ENCODE data around the gene PRPF38B. TPM values are rescaled to one million over a fixed set of nuclear protein-coding genes. Genes with fewer than 3 reads are reported as not detected.

PRPF38B gene
- total and polyA plus RNA-seq, 10 of the 15 experiments (the other 5 are each of a cell fraction or from before 2014, with no cell fraction given): 32.9 to 79.2 (median 47.8) TPM

DNA sequence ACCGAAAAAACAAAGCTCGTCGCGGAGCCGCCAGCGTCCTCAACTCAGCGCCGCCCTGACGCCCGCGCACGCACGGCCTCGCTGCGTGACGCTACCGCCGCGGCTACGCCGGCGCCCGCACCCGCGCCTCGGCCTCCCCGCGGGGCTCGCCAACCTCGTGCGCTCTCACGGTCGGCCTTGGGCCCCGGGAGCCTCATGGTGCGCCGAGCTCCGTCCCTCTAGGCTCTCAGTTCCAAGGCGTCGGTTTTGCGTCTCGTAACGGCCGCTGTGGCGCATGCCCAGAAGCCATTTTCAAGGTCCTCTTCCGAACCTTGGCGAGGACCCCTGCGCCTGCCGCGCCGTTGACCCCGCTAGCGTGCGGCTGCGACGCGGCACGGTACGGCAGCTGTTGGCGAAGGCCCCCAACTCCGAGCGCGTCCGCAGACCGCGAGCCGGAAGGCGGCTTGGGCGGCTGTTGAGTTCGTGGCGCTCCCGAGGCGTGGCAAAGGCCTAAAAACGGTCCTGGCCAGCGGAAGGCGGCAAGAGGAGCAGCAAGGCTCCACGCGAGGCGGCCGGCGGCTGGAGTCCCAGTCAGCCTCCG lies 31.0 kb upstream of the PRPF38B start, which contains the start of gene HENMT1 (continued):
- TF ChIP-seq, protein P1, sequence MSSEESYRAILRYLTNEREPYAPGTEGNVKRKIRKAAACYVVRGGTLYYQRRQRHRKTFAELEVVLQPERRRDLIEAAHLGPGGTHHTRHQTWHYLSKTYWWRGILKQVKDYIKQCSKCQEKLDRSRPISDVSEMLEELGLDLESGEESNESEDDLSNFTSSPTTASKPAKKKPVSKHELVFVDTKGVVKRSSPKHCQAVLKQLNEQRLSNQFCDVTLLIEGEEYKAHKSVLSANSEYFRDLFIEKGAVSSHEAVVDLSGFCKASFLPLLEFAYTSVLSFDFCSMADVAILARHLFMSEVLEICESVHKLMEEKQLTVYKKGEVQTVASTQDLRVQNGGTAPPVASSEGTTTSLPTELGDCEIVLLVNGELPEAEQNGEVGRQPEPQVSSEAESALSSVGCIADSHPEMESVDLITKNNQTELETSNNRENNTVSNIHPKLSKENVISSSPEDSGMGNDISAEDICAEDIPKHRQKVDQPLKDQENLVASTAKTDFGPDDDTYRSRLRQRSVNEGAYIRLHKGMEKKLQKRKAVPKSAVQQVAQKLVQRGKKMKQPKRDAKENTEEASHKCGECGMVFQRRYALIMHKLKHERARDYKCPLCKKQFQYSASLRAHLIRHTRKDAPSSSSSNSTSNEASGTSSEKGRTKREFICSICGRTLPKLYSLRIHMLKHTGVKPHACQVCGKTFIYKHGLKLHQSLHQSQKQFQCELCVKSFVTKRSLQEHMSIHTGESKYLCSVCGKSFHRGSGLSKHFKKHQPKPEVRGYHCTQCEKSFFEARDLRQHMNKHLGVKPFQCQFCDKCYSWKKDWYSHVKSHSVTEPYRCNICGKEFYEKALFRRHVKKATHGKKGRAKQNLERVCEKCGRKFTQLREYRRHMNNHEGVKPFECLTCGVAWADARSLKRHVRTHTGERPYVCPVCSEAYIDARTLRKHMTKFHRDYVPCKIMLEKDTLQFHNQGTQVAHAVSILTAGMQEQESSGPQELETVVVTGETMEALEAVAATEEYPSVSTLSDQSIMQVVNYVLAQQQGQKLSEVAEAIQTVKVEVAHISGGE (CRISPR knock-in tag; IDR thresholded peaks at IDR 0.05): no peak
- no peak for TF ChIP-seq SIX5 (IDR thresholded peaks at IDR 0.05; ENCODE audit: low read depth, low read length, severe bottlenecking)
- TF ChIP-seq, protein P2, sequence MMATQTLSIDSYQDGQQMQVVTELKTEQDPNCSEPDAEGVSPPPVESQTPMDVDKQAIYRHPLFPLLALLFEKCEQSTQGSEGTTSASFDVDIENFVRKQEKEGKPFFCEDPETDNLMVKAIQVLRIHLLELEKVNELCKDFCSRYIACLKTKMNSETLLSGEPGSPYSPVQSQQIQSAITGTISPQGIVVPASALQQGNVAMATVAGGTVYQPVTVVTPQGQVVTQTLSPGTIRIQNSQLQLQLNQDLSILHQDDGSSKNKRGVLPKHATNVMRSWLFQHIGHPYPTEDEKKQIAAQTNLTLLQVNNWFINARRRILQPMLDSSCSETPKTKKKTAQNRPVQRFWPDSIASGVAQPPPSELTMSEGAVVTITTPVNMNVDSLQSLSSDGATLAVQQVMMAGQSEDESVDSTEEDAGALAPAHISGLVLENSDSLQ (IDR thresholded peaks at IDR 0.05): no peak
- 0 out of 2 replicates have a peak, but pooled peaks have one; percentile 75 for TF ChIP-seq RB1 (IDR thresholded peaks at IDR 0.05; ENCODE audit: borderline replicate concordance)
- TF ChIP-seq JUND (IDR thresholded peaks at IDR 0.05; ENCODE audit: low read depth, low read length): 0 out of 2 replicates have a peak, but pooled peaks have one; percentile 18
- TF ChIP-seq, protein P3, sequence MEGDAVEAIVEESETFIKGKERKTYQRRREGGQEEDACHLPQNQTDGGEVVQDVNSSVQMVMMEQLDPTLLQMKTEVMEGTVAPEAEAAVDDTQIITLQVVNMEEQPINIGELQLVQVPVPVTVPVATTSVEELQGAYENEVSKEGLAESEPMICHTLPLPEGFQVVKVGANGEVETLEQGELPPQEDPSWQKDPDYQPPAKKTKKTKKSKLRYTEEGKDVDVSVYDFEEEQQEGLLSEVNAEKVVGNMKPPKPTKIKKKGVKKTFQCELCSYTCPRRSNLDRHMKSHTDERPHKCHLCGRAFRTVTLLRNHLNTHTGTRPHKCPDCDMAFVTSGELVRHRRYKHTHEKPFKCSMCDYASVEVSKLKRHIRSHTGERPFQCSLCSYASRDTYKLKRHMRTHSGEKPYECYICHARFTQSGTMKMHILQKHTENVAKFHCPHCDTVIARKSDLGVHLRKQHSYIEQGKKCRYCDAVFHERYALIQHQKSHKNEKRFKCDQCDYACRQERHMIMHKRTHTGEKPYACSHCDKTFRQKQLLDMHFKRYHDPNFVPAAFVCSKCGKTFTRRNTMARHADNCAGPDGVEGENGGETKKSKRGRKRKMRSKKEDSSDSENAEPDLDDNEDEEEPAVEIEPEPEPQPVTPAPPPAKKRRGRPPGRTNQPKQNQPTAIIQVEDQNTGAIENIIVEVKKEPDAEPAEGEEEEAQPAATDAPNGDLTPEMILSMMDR (IDR thresholded peaks at IDR 0.05 in 2 of 3, conservative IDR thresholded peaks at IDR 0.05 in 1 of 3; ENCODE audit: control insufficient read depth in 2 of 3, extremely low read depth in 1 of 3, insufficient read depth in 1 of 3, low read depth in 3 of 3, low read length in 3 of 3): no peak
- no peak; the same call in 1 of the 2 replicates for TF ChIP-seq CBX5 (IDR thresholded peaks at IDR 0.05; ENCODE audit: low read depth)
- TF ChIP-seq CREM (IDR thresholded peaks at IDR 0.05; ENCODE audit: low read depth): peak; percentile 53
- peak; percentile 77 for TF ChIP-seq SIN3A (IDR thresholded peaks at IDR 0.05; ENCODE audit: low read depth, low read length)
- TF ChIP-seq EP300 (IDR thresholded peaks at IDR 0.05; ENCODE audit: borderline replicate concordance in 1 of 2, control insufficient read depth in 1 of 2, low read depth in 2 of 2, low read length in 2 of 2): 0 out of 4 replicates have a peak, but pooled peaks of 1 of the 2 experiments have one; percentile 10
- peak; percentile 70; the same call in 1 of the 2 replicates for TF ChIP-seq ZSCAN29 (IDR thresholded peaks at IDR 0.05)
- TF ChIP-seq, protein P4, sequence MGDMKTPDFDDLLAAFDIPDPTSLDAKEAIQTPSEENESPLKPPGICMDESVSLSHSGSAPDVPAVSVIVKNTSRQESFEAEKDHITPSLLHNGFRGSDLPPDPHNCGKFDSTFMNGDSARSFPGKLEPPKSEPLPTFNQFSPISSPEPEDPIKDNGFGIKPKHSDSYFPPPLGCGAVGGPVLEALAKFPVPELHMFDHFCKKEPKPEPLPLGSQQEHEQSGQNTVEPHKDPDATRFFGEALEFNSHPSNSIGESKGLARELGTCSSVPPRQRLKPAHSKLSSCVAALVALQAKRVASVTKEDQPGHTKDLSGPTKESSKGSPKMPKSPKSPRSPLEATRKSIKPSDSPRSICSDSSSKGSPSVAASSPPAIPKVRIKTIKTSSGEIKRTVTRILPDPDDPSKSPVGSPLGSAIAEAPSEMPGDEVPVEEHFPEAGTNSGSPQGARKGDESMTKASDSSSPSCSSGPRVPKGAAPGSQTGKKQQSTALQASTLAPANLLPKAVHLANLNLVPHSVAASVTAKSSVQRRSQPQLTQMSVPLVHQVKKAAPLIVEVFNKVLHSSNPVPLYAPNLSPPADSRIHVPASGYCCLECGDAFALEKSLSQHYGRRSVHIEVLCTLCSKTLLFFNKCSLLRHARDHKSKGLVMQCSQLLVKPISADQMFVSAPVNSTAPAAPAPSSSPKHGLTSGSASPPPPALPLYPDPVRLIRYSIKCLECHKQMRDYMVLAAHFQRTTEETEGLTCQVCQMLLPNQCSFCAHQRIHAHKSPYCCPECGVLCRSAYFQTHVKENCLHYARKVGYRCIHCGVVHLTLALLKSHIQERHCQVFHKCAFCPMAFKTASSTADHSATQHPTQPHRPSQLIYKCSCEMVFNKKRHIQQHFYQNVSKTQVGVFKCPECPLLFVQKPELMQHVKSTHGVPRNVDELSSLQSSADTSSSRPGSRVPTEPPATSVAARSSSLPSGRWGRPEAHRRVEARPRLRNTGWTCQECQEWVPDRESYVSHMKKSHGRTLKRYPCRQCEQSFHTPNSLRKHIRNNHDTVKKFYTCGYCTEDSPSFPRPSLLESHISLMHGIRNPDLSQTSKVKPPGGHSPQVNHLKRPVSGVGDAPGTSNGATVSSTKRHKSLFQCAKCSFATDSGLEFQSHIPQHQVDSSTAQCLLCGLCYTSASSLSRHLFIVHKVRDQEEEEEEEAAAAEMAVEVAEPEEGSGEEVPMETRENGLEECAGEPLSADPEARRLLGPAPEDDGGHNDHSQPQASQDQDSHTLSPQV (IDR thresholded peaks at IDR 0.05): peak; percentile 40; the same call in 1 of the 2 replicates
- TF ChIP-seq NR2F1 (conservative IDR thresholded peaks at IDR 0.05): no peak; the same call in 1 of the 2 replicates
- TF ChIP-seq TCF3 (IDR thresholded peaks at IDR 0.05; ENCODE audit: borderline replicate concordance, insufficient read depth, low read depth, low read length): peak; percentile 38; the same call in 1 of the 2 replicates
- no peak for TF ChIP-seq KDM1A (IDR thresholded peaks at IDR 0.05; ENCODE audit: borderline replicate concordance)
- TF ChIP-seq YY1 (IDR thresholded peaks at IDR 0.05; ENCODE audit: low read depth, low read length): peak; percentile 67
- TF ChIP-seq FOXK2 (IDR thresholded peaks at IDR 0.05): no peak
- no peak for TF ChIP-seq ZNF217 (IDR thresholded peaks at IDR 0.05)
- TF ChIP-seq NFIC (IDR thresholded peaks at IDR 0.05; ENCODE audit: low read depth, low read length): no peak
